HCT116 (cell line): ENCODE results near the gene SELENOM. TPM values are rescaled to one million over a fixed set of nuclear protein-coding genes. Genes with fewer than 3 reads are reported as not detected.

ENCODE experiments used
- ATAC-seq: fragments of 200-7000 bp; cut with Tn5 transposase; 2 replicates; pipeline ENCODE4 v1.9.1; 2020; ENCODE audit warnings: mild to moderate bottlenecking, moderate library complexity
- BruUV-seq: library from RNA; stranded (reverse); fragments of 400-500 nt; replicated peaks from 2 replicates; lab custom pipeline; 2021; lab: Mats Ljungman, UMichigan
- CTCF ChIA-PET: fragments of 300-600 bp; sonication (Branson Sonifier 250); formaldehyde crosslinking; loops from one replicate; lab custom pipeline; 2021; ENCODE audit warnings: antibody characterized with exemption; lab: Charles Lee
- POLR2A ChIA-PET: fragments of 300-600, 350-600 bp; sonication (Branson Sonifier 250); formaldehyde crosslinking; loops from one replicate; lab custom pipeline; 2021; ENCODE audit warnings: antibody characterized with exemption; lab: Charles Lee
- RAD21 ChIA-PET, 2 experiments: fragments of 300-600 bp; sonication (Branson Sonifier 250); formaldehyde crosslinking; loops; one replicate each; lab custom pipeline; 2023; ENCODE audit warnings: low total read pairs in 2 of 2; ENCODE audit not compliant: uncharacterized antibody in 2 of 2, unreplicated experiment in 2 of 2, low non-redundant PET in 1 of 2; lab: Charles Lee
- DNase-seq: peaks from one replicate; pipeline ENCODE4 v3.0.0-alpha.2; 2010; ENCODE audit warnings: low read depth, low spot score
- H2AFZ ChIP-seq: fragments of 200-600 bp; shearing (Covaris generic), sonication (generic); 2 replicates; pipeline ENCODE4 v1.6.1; 2017; ENCODE audit warnings: low read depth, mixed run types, mixed read lengths, antibody characterized with exemption, low read length; ENCODE audit not compliant: poor library complexity, severe bottlenecking
- H3K27ac ChIP-seq: 2 replicates; pipeline ENCODE4 v1.5.1; 2012; ENCODE audit warnings: low read depth, low read length
- H3K27me3 ChIP-seq: fragments of 200-600 bp; sonication (generic); 2 replicates; pipeline ENCODE4 v1.6.1; 2016; ENCODE audit warnings: mixed run types, low read length, mixed read lengths; ENCODE audit not compliant: insufficient read depth
- H3K36me3 ChIP-seq, 2 experiments: fragments of 200-500 bp in 1 of 2; fragments of 200-600 bp in 1 of 2; sonication (Bioruptor generic) in 1 of 2; sonication (generic) in 1 of 2; 2 replicates each; pipeline versions ENCODE4 v1.5.1 to v1.6.1; 2014 to 2016; ENCODE audit warnings: low read length in 2 of 2, inconsistent platforms in 1 of 2, mixed read lengths in 1 of 2, mixed run types in 1 of 2; ENCODE audit not compliant: insufficient read depth in 2 of 2, control insufficient read depth in 1 of 2
- H3K4me1 ChIP-seq, 2 experiments: fragments of 200-600 bp in 1 of 2; sonication (generic) in 1 of 2; 2 replicates each; pipeline versions ENCODE4 v1.5.1 to v1.6.1; 2012 to 2017; ENCODE audit warnings: low read length in 2 of 2, inconsistent platforms in 1 of 2, mild to moderate bottlenecking in 1 of 2, mixed read lengths in 1 of 2, mixed run types in 1 of 2, moderate library complexity in 1 of 2; ENCODE audit not compliant: insufficient read depth in 2 of 2, control insufficient read depth in 1 of 2
- H3K4me2 ChIP-seq: fragments of 200-600 bp; sonication (generic); 2 replicates; pipeline ENCODE4 v1.6.1; 2017; ENCODE audit warnings: mixed run types, low read length, mixed read lengths
- H3K4me3 ChIP-seq, 2 experiments: fragments of 200-600 bp in 1 of 2; sonication (generic) in 1 of 2; replicated peaks in 1 of 2; 2 replicates each; pipeline ENCODE4 v1.5.1; 2011 to 2016; ENCODE audit warnings: low read length in 2 of 2, control low read depth in 1 of 2, low read depth in 1 of 2, mild to moderate bottlenecking in 1 of 2, mixed read lengths in 1 of 2, mixed run types in 1 of 2
- H3K79me2 ChIP-seq: fragments of 200-600 bp; sonication (generic); 2 replicates; pipeline ENCODE4 v1.6.1; 2017; ENCODE audit warnings: mild to moderate bottlenecking, mixed run types, low read length, moderate library complexity, mixed read lengths; ENCODE audit not compliant: insufficient read depth
- H3K9ac ChIP-seq: fragments of 200-600 bp; sonication (generic); 2 replicates; pipeline ENCODE4 v1.6.1; 2016; ENCODE audit warnings: low read length, mixed read lengths
- H3K9me2 ChIP-seq: fragments of 200-600 bp; sonication (generic), shearing (Covaris generic); 2 replicates; pipeline ENCODE4 v1.6.1; 2017; ENCODE audit warnings: mixed run types, mild to moderate bottlenecking, moderate library complexity; ENCODE audit not compliant: insufficient read depth
- H3K9me3 ChIP-seq, 2 experiments: fragments of 200-500 bp in 1 of 2; fragments of 200-600 bp in 1 of 2; sonication (Bioruptor generic) in 1 of 2; sonication (generic) in 1 of 2; 2 replicates each; pipeline ENCODE4 v1.6.1; 2014 to 2017; ENCODE audit warnings: low read length in 2 of 2, mixed read lengths in 2 of 2, inconsistent platforms in 1 of 2, low read depth in 1 of 2, mild to moderate bottlenecking in 1 of 2, mixed run types in 1 of 2, moderate library complexity in 1 of 2; ENCODE audit not compliant: control insufficient read depth in 1 of 2, insufficient read depth in 1 of 2
- H4K20me1 ChIP-seq: fragments of 200-600 bp; sonication (generic), shearing (Covaris generic); 2 replicates; pipeline ENCODE4 v1.6.1; 2017; ENCODE audit warnings: mixed run types, mild to moderate bottlenecking, moderate library complexity; ENCODE audit not compliant: insufficient read depth
- ZFX ChIP-seq: fragments of 450-650 bp; IDR thresholded peaks from 2 replicates; pipeline ENCODE4 v1.6.1; 2017
- intact Hi-C: fragments of 100-400 bp; cut with micrococcal nuclease; formaldehyde crosslinking; loops from 2 replicates; pipeline ENCODE4 v1.10.0; 2022
- total RNA-seq: library from RNA; stranded (reverse); gene quantifications from one replicate; pipeline ENCODE4 v1.2.1, GENCODE V29; 2021; ENCODE audit not compliant: unreplicated experiment
- TF ChIP-seq, protein P1 (sequence below), 3 experiments: fragments of 200-600 bp in 1 of 3; sonication (generic) in 1 of 3; IDR thresholded peaks in 2 of 3; conservative IDR thresholded peaks in 1 of 3; 2 replicates each; pipeline ENCODE4 v1.5.1; 2012 to 2017; ENCODE audit warnings: low read depth in 2 of 3, low read length in 2 of 3, antibody characterized with exemption in 1 of 3, borderline replicate concordance in 1 of 3, control low read depth in 1 of 3, mild to moderate bottlenecking in 1 of 3, mixed read lengths in 1 of 3, mixed run types in 1 of 3, moderate library complexity in 1 of 3; ENCODE audit not compliant: insufficient read depth in 1 of 3
- TF ChIP-seq, protein P2 (sequence below): IDR thresholded peaks from 2 replicates; pipeline ENCODE4 v1.6.1; 2012; ENCODE audit warnings: low read depth

The SELENOM gene
- total RNA-seq, 1 experiment from 2014 or later: 65.6 TPM

DNA sequence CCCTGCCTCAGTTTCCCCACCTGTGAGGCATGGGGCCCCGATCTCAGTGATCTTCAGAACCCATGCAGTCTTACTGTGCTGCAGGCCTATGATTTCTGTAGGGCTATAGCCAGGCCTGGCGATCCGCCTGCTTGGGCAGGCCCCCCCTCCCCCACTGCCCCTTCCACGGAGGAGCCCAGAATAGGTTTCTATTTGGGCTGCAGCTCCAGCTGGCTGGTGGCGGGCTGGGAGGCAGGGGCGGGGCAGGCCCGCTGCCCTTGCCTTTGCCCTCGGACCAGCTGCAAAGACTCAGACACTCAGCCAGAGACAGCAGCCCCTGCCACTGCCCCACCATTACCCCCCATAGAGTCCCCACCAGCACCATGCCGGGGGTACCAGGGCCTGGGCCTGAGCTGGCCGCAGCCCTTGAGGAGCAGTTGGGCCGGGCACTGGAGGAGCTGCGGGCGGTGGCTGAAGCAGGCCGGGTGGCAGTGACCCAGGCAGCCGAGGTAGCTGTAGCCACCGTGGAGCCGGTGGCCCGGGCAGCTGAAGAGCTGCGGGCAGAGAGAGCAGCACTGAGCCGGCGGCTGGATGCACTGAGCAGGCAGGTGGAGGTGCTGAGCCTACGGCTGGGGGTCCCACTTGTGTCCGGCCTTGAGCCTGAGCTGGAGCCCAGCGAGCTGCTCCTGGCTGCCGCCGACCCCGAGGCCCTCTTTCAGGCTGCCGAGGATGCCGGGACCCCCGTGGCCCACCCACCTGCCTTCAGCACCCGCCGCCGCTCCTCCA is 14.1 kb downstream of the SELENOM start (continued):
- TF ChIP-seq, protein P1, sequence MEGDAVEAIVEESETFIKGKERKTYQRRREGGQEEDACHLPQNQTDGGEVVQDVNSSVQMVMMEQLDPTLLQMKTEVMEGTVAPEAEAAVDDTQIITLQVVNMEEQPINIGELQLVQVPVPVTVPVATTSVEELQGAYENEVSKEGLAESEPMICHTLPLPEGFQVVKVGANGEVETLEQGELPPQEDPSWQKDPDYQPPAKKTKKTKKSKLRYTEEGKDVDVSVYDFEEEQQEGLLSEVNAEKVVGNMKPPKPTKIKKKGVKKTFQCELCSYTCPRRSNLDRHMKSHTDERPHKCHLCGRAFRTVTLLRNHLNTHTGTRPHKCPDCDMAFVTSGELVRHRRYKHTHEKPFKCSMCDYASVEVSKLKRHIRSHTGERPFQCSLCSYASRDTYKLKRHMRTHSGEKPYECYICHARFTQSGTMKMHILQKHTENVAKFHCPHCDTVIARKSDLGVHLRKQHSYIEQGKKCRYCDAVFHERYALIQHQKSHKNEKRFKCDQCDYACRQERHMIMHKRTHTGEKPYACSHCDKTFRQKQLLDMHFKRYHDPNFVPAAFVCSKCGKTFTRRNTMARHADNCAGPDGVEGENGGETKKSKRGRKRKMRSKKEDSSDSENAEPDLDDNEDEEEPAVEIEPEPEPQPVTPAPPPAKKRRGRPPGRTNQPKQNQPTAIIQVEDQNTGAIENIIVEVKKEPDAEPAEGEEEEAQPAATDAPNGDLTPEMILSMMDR (IDR thresholded peaks at IDR 0.05 in 2 of 3, conservative IDR thresholded peaks at IDR 0.05 in 1 of 3; ENCODE audit: borderline replicate concordance in 1 of 3, insufficient read depth in 1 of 3, low read depth in 2 of 3, low read length in 2 of 3): no peak

DNA sequence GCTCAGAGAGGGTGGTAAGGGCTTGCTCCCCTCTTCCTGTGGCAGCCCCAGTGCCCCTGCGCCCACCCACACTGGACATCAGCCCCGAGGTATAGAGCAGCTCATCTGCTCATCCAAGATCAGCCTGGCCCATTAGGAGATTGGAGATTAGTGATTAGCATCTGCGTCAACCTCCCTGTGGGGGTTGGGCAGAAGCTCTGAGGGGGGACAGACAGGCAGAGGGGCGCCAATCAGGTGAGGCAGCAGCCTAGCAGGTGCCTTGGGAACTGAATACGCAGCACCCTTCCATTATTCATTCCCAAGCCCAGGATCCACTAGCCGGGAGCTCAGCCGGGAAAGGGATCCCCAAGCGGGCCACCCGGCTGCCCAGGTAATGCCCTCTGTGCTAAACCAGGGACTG is 15.2 kb downstream of the SELENOM start:
- H3K79me2 ChIP-seq: peaks cover 2% of the 10 kb centered on the region; the same call in 1 of the 2 replicates
- peaks cover 0 to under 1% of the 10 kb centered on the region in 2 experiments; a peak in 1 of 4 replicates for H3K4me1 ChIP-seq
- H4K20me1 ChIP-seq: no peaks in the 10 kb centered on the region
- ATAC-seq (no peak), DNase-seq (no peak)
- H3K4me3 ChIP-seq: no peak overlapping the region
- intact Hi-C loops: no loop called here
- no peak overlapping the region for H2AFZ ChIP-seq
- BruUV-seq: no TSS peak
- ChIA-PET CTCF (no interaction called here), RAD21 (interaction anchor here in 1 of 2 experiments (0.6 kb wide), 1 partner anchor 10 kb away, joined by 3 read pairs; no protein-coding TSS in a partner anchor)
- no peaks in the 10 kb centered on the region for H3K27me3 ChIP-seq
- H3K36me3 ChIP-seq: peaks cover 45 to 63% of the 10 kb centered on the region in 2 experiments; a peak in 3 of 4 replicates
- TF ChIP-seq, protein P2, sequence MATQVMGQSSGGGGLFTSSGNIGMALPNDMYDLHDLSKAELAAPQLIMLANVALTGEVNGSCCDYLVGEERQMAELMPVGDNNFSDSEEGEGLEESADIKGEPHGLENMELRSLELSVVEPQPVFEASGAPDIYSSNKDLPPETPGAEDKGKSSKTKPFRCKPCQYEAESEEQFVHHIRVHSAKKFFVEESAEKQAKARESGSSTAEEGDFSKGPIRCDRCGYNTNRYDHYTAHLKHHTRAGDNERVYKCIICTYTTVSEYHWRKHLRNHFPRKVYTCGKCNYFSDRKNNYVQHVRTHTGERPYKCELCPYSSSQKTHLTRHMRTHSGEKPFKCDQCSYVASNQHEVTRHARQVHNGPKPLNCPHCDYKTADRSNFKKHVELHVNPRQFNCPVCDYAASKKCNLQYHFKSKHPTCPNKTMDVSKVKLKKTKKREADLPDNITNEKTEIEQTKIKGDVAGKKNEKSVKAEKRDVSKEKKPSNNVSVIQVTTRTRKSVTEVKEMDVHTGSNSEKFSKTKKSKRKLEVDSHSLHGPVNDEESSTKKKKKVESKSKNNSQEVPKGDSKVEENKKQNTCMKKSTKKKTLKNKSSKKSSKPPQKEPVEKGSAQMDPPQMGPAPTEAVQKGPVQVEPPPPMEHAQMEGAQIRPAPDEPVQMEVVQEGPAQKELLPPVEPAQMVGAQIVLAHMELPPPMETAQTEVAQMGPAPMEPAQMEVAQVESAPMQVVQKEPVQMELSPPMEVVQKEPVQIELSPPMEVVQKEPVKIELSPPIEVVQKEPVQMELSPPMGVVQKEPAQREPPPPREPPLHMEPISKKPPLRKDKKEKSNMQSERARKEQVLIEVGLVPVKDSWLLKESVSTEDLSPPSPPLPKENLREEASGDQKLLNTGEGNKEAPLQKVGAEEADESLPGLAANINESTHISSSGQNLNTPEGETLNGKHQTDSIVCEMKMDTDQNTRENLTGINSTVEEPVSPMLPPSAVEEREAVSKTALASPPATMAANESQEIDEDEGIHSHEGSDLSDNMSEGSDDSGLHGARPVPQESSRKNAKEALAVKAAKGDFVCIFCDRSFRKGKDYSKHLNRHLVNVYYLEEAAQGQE: no peak
- TF ChIP-seq ZFX: no peak
- TF ChIP-seq, all 23 proteins: peak for 0
- no peak overlapping the region for H3K9ac ChIP-seq
- no peaks in the 10 kb centered on the region for H3K9me2 ChIP-seq
- POLR2A ChIA-PET: no interaction called here
- no peak overlapping the region for H3K4me2 ChIP-seq
- H3K27ac ChIP-seq: no peak overlapping the region
- no peaks in the 10 kb centered on the region for H3K9me3 ChIP-seq
